B cell (primary cell): ENCODE data around the gene PTPN6.

ENCODE experiments used
- EZH2 ChIP-seq: IDR thresholded peaks from 2 replicates; pipeline ENCODE4 v1.6.1; 2012; ENCODE audit warnings: borderline replicate concordance, low read depth, mild to moderate bottlenecking, moderate library complexity, low read length; ENCODE audit not compliant: insufficient read depth, poor library complexity, severe bottlenecking
- TF ChIP-seq, protein P1 (sequence below): fragments of 200-600 bp; IDR thresholded peaks from one replicate; pipeline ENCODE4 v1.8.0; 2022; ENCODE audit warnings: antibody characterized with exemption, mild to moderate bottlenecking

DNA sequence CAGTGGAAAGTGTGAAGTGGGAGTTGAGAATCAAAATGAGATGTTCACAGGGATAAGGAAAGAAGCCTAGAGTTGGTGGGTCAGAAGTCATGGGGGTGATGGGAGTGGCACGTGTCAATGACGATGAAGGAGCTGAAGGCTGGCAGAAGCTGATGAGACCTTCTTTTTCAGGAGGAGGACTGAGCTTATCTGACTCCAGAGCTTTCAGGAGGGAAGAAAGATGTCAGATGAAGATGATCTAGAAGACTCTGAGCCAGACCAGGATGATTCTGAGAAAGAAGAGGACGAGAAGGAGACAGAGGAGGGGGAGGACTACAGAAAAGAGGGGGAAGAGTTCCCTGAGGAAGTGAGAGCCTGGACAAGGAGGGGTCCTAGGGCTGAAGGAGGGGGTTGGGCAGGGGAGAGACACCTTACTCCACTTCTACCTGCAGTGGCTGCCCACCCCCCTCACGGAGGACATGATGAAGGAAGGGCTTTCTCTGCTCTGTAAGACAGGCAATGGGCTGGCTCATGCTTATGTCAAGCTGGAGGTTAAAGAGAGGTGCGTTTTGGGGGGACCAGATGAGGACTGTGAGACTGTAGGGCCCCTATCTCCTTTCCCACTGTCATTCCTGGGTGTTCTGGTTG is 45.6 kb upstream of the PTPN6 start:
- TF ChIP-seq, protein P1, sequence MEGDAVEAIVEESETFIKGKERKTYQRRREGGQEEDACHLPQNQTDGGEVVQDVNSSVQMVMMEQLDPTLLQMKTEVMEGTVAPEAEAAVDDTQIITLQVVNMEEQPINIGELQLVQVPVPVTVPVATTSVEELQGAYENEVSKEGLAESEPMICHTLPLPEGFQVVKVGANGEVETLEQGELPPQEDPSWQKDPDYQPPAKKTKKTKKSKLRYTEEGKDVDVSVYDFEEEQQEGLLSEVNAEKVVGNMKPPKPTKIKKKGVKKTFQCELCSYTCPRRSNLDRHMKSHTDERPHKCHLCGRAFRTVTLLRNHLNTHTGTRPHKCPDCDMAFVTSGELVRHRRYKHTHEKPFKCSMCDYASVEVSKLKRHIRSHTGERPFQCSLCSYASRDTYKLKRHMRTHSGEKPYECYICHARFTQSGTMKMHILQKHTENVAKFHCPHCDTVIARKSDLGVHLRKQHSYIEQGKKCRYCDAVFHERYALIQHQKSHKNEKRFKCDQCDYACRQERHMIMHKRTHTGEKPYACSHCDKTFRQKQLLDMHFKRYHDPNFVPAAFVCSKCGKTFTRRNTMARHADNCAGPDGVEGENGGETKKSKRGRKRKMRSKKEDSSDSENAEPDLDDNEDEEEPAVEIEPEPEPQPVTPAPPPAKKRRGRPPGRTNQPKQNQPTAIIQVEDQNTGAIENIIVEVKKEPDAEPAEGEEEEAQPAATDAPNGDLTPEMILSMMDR = no peak
- no peak for TF ChIP-seq EZH2
